ENCODE measurements around the gene AKR1C3.
"Not testable (repeated sequence)": the region's sequence is repeated elsewhere in the genome, so short reads cannot be mapped to it uniquely, and the experiment has no call there.

AKR1C3 gene

GRCh38 chr10:5094265-5095205 lies at the start of gene AKR1C3:
TSS of gene AKR1C3 (plus strand) at chr10:5094414. CDS start at chr10:5094445, 31 bp downstream.
- DNase-seq = peak; percentile 64 to 74

- no peak for DNase-seq
Measured at GRCh38 chr10:5045095-5045494, 49.1 kb upstream of the AKR1C3 start.

GRCh38 chr10:5046410-5046809 lies 47.8 kb upstream of the AKR1C3 start:
- no peak for DNase-seq

GRCh38 chr10:5047055-5047454 lies 47.2 kb upstream of the AKR1C3 start:
- not testable (repeated sequence) for DNase-seq

- no peak for DNase-seq
Measured at GRCh38 chr10:5047912-5048628, 46.1 kb upstream of the AKR1C3 start.

GRCh38 chr10:5052951-5053500 lies 41.2 kb upstream of the AKR1C3 start:
- not testable (repeated sequence) for DNase-seq

GRCh38 chr10:5054831-5055230 lies 39.4 kb upstream of the AKR1C3 start:
- DNase-seq = not testable (repeated sequence)

- DNase-seq = not testable (repeated sequence)
Measured at GRCh38 chr10:5059267-5059666, 34.9 kb upstream of the AKR1C3 start.

- DNase-seq = not testable (repeated sequence)
Measured at GRCh38 chr10:5060791-5061190, 33.4 kb upstream of the AKR1C3 start.

- no peak for DNase-seq
Measured at GRCh38 chr10:5064656-5065055, 29.6 kb upstream of the AKR1C3 start.

- DNase-seq = no peak
Measured at GRCh38 chr10:5068274-5068984, 25.8 kb upstream of the AKR1C3 start.

GRCh38 chr10:5070648-5071410 lies 23.4 kb upstream of the AKR1C3 start:
- DNase-seq = no peak

GRCh38 chr10:5071411-5072198 lies 22.6 kb upstream of the AKR1C3 start:
- DNase-seq = no peak

- DNase-seq = no peak
Measured at GRCh38 chr10:5073659-5074058, 20.6 kb upstream of the AKR1C3 start.

- no peak for DNase-seq
Measured at GRCh38 chr10:5076615-5077014, 17.6 kb upstream of the AKR1C3 start.

GRCh38 chr10:5078547-5079180 lies 15.6 kb upstream of the AKR1C3 start:
- no peak for DNase-seq

- DNase-seq = no peak
Measured at GRCh38 chr10:5079306-5079830, 14.8 kb upstream of the AKR1C3 start.

- DNase-seq = no peak
Measured at GRCh38 chr10:5079836-5080235, 14.4 kb upstream of the AKR1C3 start.

GRCh38 chr10:5081091-5081490 lies 13.1 kb upstream of the AKR1C3 start:
- no peak for DNase-seq

GRCh38 chr10:5088703-5089261 lies 5.4 kb upstream of the AKR1C3 start:
- DNase-seq = no peak

Data from Kasumi-1 (cell line).